ENCODE measurements around the gene CEP104.

Gene CEP104

DNA sequence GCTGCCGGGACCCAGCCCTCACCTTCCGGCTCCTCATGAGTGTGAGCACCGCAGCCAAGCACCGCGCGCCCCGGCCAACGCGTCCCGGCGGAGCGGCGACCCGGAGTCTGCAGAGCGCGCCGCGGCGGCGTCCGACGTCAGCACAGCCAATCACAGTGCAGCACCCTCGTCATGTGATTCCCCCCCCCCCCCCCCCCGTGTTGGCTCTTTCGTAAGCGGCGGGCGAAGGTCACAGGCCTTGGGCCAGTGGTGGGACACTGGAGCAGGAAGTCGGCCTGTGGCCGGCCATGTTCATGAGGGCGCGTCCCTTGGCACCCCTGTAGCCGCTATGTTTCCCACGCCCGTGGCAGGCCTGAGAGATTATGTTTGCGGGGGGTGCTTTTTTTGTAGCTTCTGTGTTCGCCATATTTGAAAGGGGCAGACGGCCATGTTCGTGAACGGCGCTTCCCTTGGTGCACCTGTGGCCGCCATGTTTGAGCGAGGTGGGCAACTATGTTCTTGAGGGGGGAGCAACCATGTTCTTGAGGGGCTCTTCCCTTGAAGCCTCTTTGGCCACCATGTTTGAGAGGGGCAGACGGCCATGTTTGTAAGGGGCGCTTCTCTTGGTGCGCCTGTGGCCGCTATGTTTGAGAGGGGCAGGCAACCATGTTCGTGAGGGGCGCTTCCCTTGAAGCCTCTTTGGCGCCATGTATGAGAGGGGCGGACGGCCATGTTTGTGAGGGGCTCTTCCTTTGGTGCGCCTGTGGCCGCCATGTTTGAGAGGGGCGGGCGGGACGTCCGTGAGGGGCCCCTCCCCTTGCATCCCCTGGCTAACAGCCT, 43.3 kb upstream of the CEP104 start, which contains the start of gene C1orf174:
C1orf174 (minus strand) TSS at position 123 of the 819 bp plus-strand sequence; CDS start at position 37, 86 bp downstream.
- Histone ChIP-seq H3K27me3 (replicated peaks; ENCODE audit: control insufficient read depth, insufficient read depth, low read length) (no peaks in the 10 kb centered on the region), H3K9ac (ENCODE audit: low read length) (peak within 1 kb of the TSS; percentile 97), H3K4me1 (ENCODE audit: control insufficient read depth, insufficient read depth, low read length) (peaks cover 12% of the 10 kb centered on the region), H3K9me3 (ENCODE audit: control insufficient read depth, low read length) (peaks cover 7% of the 10 kb centered on the region), H3K36me3 (ENCODE audit: control insufficient read depth, insufficient read depth, low read length, severe bottlenecking) (no peaks in the 10 kb centered on the region), H3K4me3 (ENCODE audit: low read length) (peak within 1 kb of the TSS; percentile 97)
- peak; percentile 99 for DNase-seq (ENCODE audit: low read depth)

DNA sequence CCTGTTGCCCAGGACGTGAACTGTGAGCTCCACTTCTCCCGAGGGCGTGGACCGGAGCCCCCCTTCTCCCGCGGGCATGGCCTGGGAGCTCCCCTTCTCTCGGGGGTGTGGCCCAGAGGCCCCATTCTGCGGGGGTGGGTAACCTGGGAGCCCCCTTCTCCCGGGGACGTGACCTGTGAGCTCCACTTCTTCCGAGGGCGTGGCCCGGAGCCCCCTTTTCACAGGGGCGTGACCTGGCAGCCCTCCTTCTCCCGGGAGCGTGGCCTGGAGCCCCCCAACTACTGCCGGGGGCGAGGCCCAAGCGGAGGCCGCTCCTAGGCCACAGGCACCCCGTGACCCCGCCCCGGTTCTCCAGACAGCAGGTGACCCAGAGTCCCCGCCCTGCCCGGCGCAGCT, 42.7 kb upstream of the CEP104 start:
- peak overlapping the region; percentile 97 for H3K4me3 ChIP-seq (ENCODE audit: low read length)
- H3K4me1 ChIP-seq (ENCODE audit: control insufficient read depth, insufficient read depth, low read length), result peaks cover 12% of the 10 kb centered on the region
- no peak for DNase-seq (ENCODE audit: low read depth)
- H3K36me3 ChIP-seq (ENCODE audit: control insufficient read depth, insufficient read depth, low read length, severe bottlenecking), result no peaks in the 10 kb centered on the region
- H3K9ac ChIP-seq (ENCODE audit: low read length), result peak overlapping the region; percentile 97
- peaks cover 7% of the 10 kb centered on the region for H3K9me3 ChIP-seq (ENCODE audit: control insufficient read depth, low read length)
- no peaks in the 10 kb centered on the region for H3K27me3 ChIP-seq (replicated peaks; ENCODE audit: control insufficient read depth, insufficient read depth, low read length)

DNA sequence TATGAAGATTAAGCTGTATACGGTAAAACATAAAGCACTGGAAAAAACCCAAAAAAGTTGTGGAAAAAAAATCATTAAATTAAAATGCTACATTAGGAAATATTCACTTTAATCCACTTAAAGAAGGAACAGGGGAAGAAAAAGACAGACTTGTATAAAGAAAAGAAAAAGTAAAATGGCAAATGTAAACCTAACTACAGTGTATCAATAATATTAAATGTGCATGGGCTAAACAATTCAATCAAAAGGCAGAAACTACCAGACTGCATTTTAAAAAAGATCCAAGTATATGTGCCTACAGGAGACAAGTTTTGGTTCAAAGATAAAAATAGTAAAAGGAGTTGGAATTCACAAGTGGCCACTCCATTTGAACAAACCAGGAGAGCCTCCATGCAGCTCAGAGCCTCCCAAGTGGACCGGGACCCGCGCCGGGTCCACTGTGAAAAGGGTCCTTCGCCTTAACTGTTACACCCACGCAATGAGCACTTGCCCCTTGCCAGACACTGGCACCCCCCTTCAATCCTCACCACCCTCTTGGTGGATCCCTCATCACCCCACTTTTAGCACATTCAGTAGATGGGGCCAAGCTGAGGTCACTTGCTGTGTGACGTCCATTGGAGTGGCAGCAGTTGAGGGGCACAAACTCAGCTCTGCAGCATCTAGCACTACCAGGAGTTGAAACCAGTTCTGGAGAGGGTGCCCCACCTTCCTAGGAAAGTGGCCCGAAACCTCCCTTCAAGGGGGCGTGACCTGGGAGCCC, 42.2 kb upstream of the CEP104 start:
- peak overlapping the region; percentile 97 for H3K4me3 ChIP-seq (ENCODE audit: low read length)
- peak; percentile 23 for DNase-seq (ENCODE audit: low read depth)
- H3K27me3 ChIP-seq (replicated peaks; ENCODE audit: control insufficient read depth, insufficient read depth, low read length), result no peaks in the 10 kb centered on the region
- peaks cover 12% of the 10 kb centered on the region for H3K4me1 ChIP-seq (ENCODE audit: control insufficient read depth, insufficient read depth, low read length)
- peak overlapping the region; percentile 97 for H3K9ac ChIP-seq (ENCODE audit: low read length)
- peaks cover 7% of the 10 kb centered on the region for H3K9me3 ChIP-seq (ENCODE audit: control insufficient read depth, low read length)
- no peaks in the 10 kb centered on the region for H3K36me3 ChIP-seq (ENCODE audit: control insufficient read depth, insufficient read depth, low read length, severe bottlenecking)

DNA sequence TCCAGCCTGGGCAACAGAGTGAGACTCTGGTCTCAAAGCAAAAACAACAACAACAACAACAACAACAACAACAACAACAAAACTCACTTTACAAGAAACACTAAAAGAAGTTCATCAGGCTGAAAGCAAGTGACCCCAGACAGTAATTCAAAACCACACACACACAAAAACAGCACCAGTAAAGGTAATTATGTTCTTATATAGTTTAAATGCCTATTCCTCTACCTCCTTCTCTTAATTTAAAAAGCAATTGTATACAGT, 41.4 kb upstream of the CEP104 start:
- H3K4me1 ChIP-seq (ENCODE audit: control insufficient read depth, insufficient read depth, low read length), result peaks cover 12% of the 10 kb centered on the region
- H3K9me3 ChIP-seq (ENCODE audit: control insufficient read depth, low read length), result peaks cover 7% of the 10 kb centered on the region
- no peak for DNase-seq (ENCODE audit: low read depth)
- H3K27me3 ChIP-seq (replicated peaks; ENCODE audit: control insufficient read depth, insufficient read depth, low read length), result no peaks in the 10 kb centered on the region
- H3K36me3 ChIP-seq (ENCODE audit: control insufficient read depth, insufficient read depth, low read length, severe bottlenecking), result no peaks in the 10 kb centered on the region
- H3K4me3 ChIP-seq (ENCODE audit: low read length), result peak overlapping the region; percentile 97
- no peak overlapping the region for H3K9ac ChIP-seq (ENCODE audit: low read length)

DNA sequence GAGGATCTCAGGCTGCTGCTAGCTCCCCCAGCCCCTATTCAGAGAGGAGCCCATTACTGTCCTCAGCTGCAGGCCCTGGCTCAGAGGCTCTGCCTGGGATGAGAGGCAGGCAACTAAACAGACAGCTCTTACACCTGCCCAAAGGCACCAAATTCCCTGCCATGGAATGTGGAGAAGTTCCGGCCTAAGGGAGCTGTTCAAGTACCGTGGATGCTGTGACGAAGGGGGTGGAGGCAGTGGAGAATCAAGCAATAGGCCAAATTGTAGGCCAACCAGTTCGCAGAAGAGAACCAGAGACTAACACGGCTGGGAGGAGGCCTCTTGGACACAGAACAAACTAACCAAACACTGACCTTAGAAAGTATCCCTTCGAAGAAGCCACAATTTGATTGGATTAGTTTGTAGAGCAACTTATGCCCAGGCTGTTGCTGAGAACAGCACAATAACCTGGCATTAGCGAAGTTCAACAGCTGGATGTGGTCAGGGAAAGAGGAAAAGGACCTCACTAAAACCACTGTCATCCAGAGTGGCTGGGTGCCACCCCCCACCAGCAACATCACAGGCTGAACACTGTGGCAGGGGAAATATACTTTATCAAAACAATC, 39.5 kb upstream of the CEP104 start:
- Histone ChIP-seq H3K9ac (ENCODE audit: low read length) (no peak overlapping the region), H3K36me3 (ENCODE audit: control insufficient read depth, insufficient read depth, low read length, severe bottlenecking) (peaks cover 1% of the 10 kb centered on the region), H3K4me1 (ENCODE audit: control insufficient read depth, insufficient read depth, low read length) (peaks cover 12% of the 10 kb centered on the region), H3K27me3 (replicated peaks; ENCODE audit: control insufficient read depth, insufficient read depth, low read length) (no peaks in the 10 kb centered on the region), H3K4me3 (ENCODE audit: low read length) (no peak overlapping the region), H3K9me3 (ENCODE audit: control insufficient read depth, low read length) (peaks cover 7% of the 10 kb centered on the region)
- no peak for DNase-seq (ENCODE audit: low read depth)

DNA sequence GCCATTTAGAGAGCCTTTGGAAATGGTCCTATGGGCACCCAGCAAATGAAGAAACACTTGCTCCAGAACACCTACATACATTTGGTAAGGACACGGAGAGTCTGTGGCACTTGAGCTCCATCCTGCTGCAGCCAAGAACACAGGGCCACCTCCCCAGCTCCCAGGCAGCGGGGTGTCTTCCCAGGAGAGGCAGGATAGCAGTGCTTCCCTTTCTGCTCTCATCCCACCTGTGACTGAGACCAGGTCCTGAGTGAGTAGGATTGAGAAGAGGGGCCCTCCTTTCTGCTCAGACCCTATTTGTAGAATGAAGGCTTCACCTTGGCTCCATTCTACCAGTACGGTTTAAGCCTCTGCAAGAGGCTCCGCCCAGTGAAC, 38.9 kb upstream of the CEP104 start:
- no peak for DNase-seq (ENCODE audit: low read depth)
- Histone ChIP-seq H3K9ac (ENCODE audit: low read length) (no peak overlapping the region), H3K4me1 (ENCODE audit: control insufficient read depth, insufficient read depth, low read length) (peaks cover 12% of the 10 kb centered on the region), H3K9me3 (ENCODE audit: control insufficient read depth, low read length) (peaks cover 7% of the 10 kb centered on the region), H3K27me3 (replicated peaks; ENCODE audit: control insufficient read depth, insufficient read depth, low read length) (no peaks in the 10 kb centered on the region), H3K36me3 (ENCODE audit: control insufficient read depth, insufficient read depth, low read length, severe bottlenecking) (peaks cover 7% of the 10 kb centered on the region), H3K4me3 (ENCODE audit: low read length) (no peak overlapping the region)

GRCh38 chr1:3895279-3895950, 38.4 kb upstream of the CEP104 start:
- peaks cover 12% of the 10 kb centered on the region for H3K4me1 ChIP-seq (ENCODE audit: control insufficient read depth, insufficient read depth, low read length)
- H3K9ac ChIP-seq (ENCODE audit: low read length), result no peak overlapping the region
- no peak overlapping the region for H3K4me3 ChIP-seq (ENCODE audit: low read length)
- H3K36me3 ChIP-seq (ENCODE audit: control insufficient read depth, insufficient read depth, low read length, severe bottlenecking), result peaks cover 12% of the 10 kb centered on the region
- peak; percentile 30 for DNase-seq (ENCODE audit: low read depth)
- peaks cover 7% of the 10 kb centered on the region for H3K9me3 ChIP-seq (ENCODE audit: control insufficient read depth, low read length)
- no peaks in the 10 kb centered on the region for H3K27me3 ChIP-seq (replicated peaks; ENCODE audit: control insufficient read depth, insufficient read depth, low read length)

GRCh38 chr1:3894626-3895278, 37.7 kb upstream of the CEP104 start:
- Histone ChIP-seq H3K4me1 (ENCODE audit: control insufficient read depth, insufficient read depth, low read length) (peaks cover 12% of the 10 kb centered on the region), H3K27me3 (replicated peaks; ENCODE audit: control insufficient read depth, insufficient read depth, low read length) (no peaks in the 10 kb centered on the region), H3K36me3 (ENCODE audit: control insufficient read depth, insufficient read depth, low read length, severe bottlenecking) (peaks cover 18% of the 10 kb centered on the region)

GRCh38 chr1:3893190-3893589, 36.2 kb upstream of the CEP104 start:
- Histone ChIP-seq H3K27me3 (replicated peaks; ENCODE audit: control insufficient read depth, insufficient read depth, low read length) (no peaks in the 10 kb centered on the region), H3K4me1 (ENCODE audit: control insufficient read depth, insufficient read depth, low read length) (peaks cover 4% of the 10 kb centered on the region), H3K36me3 (ENCODE audit: control insufficient read depth, insufficient read depth, low read length, severe bottlenecking) (peaks cover 31% of the 10 kb centered on the region), H3K9ac (ENCODE audit: low read length) (no peak overlapping the region), H3K9me3 (ENCODE audit: control insufficient read depth, low read length) (peaks cover 4% of the 10 kb centered on the region), H3K4me3 (ENCODE audit: low read length) (no peak overlapping the region)
- DNase-seq (ENCODE audit: low read depth), result no peak

More at GRCh38 chr1:3894626-3895278, 37.7 kb upstream of the CEP104 start:
- Histone ChIP-seq H3K4me3 (ENCODE audit: low read length) (no peak overlapping the region), H3K9me3 (ENCODE audit: control insufficient read depth, low read length) (peaks cover 7% of the 10 kb centered on the region), H3K9ac (ENCODE audit: low read length) (no peak overlapping the region)
- DNase-seq (ENCODE audit: low read depth), result no peak

GRCh38 chr1:3892748-3893147, 35.7 kb upstream of the CEP104 start:
- H3K36me3 ChIP-seq (ENCODE audit: control insufficient read depth, insufficient read depth, low read length, severe bottlenecking), result peaks cover 36% of the 10 kb centered on the region
- H3K4me1 ChIP-seq (ENCODE audit: control insufficient read depth, insufficient read depth, low read length), result peaks cover 4% of the 10 kb centered on the region

More at GRCh38 chr1:3892748-3893147, 35.7 kb upstream of the CEP104 start:
- Histone ChIP-seq H3K27me3 (replicated peaks; ENCODE audit: control insufficient read depth, insufficient read depth, low read length) (no peaks in the 10 kb centered on the region), H3K9ac (ENCODE audit: low read length) (no peak overlapping the region), H3K4me3 (ENCODE audit: low read length) (no peak overlapping the region), H3K9me3 (ENCODE audit: control insufficient read depth, low read length) (no peaks in the 10 kb centered on the region)
- DNase-seq (ENCODE audit: low read depth), result no peak

Data from adipocyte (in vitro differentiated cells).